Heart left ventricle (tissue), 16 donors: Measurements from ENCODE around the gene E2F3. TPM values are rescaled to one million over a fixed set of nuclear protein-coding genes. Genes with fewer than 3 reads are reported as not detected.

Experiments used
- ATAC-seq, 4 donors: fragments of 200-7000 bp; cut with Tn5 transposase; one replicate each; pipeline ENCODE4 v1.9.1; 2020 to 2022; ENCODE audit warnings: moderate library complexity in 4 of 4, mild to moderate bottlenecking in 3 of 4, moderate number of reproducible peaks in 1 of 4
- DNase-seq, 5 donors: peaks; one replicate each; pipeline ENCODE4 v3.0.0-alpha.2; 2020
- H3K27ac ChIP-seq, 12 donors: fragments of 200-600 bp; sonication (generic) in 4 of 12; one replicate each; pipeline versions ENCODE4 v1.5.0 to v1.8.0; 2016 to 2022; ENCODE audit warnings: mild to moderate bottlenecking in 2 of 12
- H3K27me3 ChIP-seq, 9 donors: fragments of 200-600 bp; sonication (generic) in 2 of 9; one replicate each; pipeline versions ENCODE4 v1.5.1 to v1.8.0; 2016 to 2022; ENCODE audit warnings: mild to moderate bottlenecking in 3 of 9
- H3K36me3 ChIP-seq, 9 donors: fragments of 200-600 bp; sonication (generic) in 2 of 9; one replicate each; pipeline versions ENCODE4 v1.5.0 to v1.8.0; 2018 to 2022; ENCODE audit warnings: mild to moderate bottlenecking in 2 of 9
- H3K4me1 ChIP-seq, 12 donors: fragments of 200-600 bp; sonication (generic) in 4 of 12; one replicate each; pipeline versions ENCODE4 v1.5.0 to v1.8.0; 2016 to 2022; ENCODE audit warnings: mild to moderate bottlenecking in 3 of 12
- H3K4me3 ChIP-seq, 12 donors: fragments of 200-600 bp; sonication (generic) in 4 of 12; one replicate each; pipeline versions ENCODE4 v1.5.0 to v1.8.0; 2017 to 2022; ENCODE audit warnings: mild to moderate bottlenecking in 9 of 12, moderate library complexity in 4 of 12
- H3K9me3 ChIP-seq, 12 donors: fragments of 200-600 bp; sonication (generic) in 4 of 12; one replicate each; pipeline versions ENCODE4 v1.5.0 to v1.8.0; 2016 to 2022; ENCODE audit warnings: mild to moderate bottlenecking in 1 of 12
- POLR2A ChIP-seq, 2 donors: fragments of 450-650 bp; IDR thresholded peaks; one replicate each; pipeline ENCODE4 v1.6.1; 2017; ENCODE audit warnings: antibody characterized with exemption in 2 of 2, mild to moderate bottlenecking in 2 of 2, moderate library complexity in 2 of 2
- WGBS, 4 donors: extraction: QIAGEN DNeasy Blood & Tissue Kit in 2 of 4; methylation state at CpG; one replicate each; pipeline versions ENCODE4 v1.1.5 to v1.1.7; 2013 to 2018; 5-methylcytosine and 5-hydroxymethylcytosine counted together
- intact Hi-C, 10 donors: fragments of 100-400 bp; cut with DNase I; formaldehyde crosslinking; loops; one replicate each; pipeline versions ENCODE4 v1.11.1 to v1.14.2; 2022
- polyA plus RNA-seq, 2 donors: library from polyadenylated mRNA; stranded (reverse); fragments of 200-250 nt; gene quantifications; one replicate each; pipeline ENCODE4 v1.2.3, GENCODE V29; 2013
- total RNA-seq, 9 donors: library from RNA; depleted of rRNA in 2 of 9; stranded (reverse); fragments of >200 nt in 2 of 9; fragmentation: NEBNext Ultra II Directional in 3 of 9; extraction: Animal tissue kit (Norgen Biotek cat#: 25700) in 3 of 9; gene quantifications; one replicate each; pipeline versions ENCODE4 v1.1.0 to v1.2.4, GENCODE V29; 2016 to 2023
- TF ChIP-seq, protein P1 (sequence below), 12 donors: fragments of 200-600 bp; sonication (generic) in 4 of 12; IDR thresholded peaks; one replicate each; pipeline versions ENCODE4 v1.5.0 to v1.8.0; 2018 to 2022; ENCODE audit warnings: antibody characterized with exemption in 12 of 12, mild to moderate bottlenecking in 5 of 12
- donor health status: ischemic (EF 13 %, LVEDD 7.1; RV severe dilation, severe dysfunction).
- donor health status: healthy with polysubstance abuse.
- donor health status: DM: no; HTN: yes; CAD: no.
- donor health status: DM: no; HTN: no; CAD: no.
- donor health status: ischemic (EF 25% LVEDD 6.9; RV normal size, moderate dysfunction).
- donor health status: ischemic (EF 25% LVEDD 5.7; RV mildly dilated, moderate dysfunction).
- donor health status: healthy.
- donor health status: DM: yes; HTN: yes; CAD: no.
- donor health status: ischemic (EF 35%, LVEDD 5.7; RV mildly dilated, moderate dysfunction).
- donor health status: nonischemic (EF 11% LVEDD 7.7; RV severe dilation, severe dysfunction).
- donor health status: DM: yes; HTN: yes; CAD: no.
- donor health status: PGD.
- donor health status: ischemic (EF 29% LVEDD 5.4; RV normal size, mild dysfunction).
- donor health status: nonischemic (EF 23%, LVEDD 6.1; RV moderate dilation, normal function).

The E2F3 gene
- total and polyA plus RNA-seq, 11 donors: 2.7 to 13.8 (median 6.7) TPM

DNA sequence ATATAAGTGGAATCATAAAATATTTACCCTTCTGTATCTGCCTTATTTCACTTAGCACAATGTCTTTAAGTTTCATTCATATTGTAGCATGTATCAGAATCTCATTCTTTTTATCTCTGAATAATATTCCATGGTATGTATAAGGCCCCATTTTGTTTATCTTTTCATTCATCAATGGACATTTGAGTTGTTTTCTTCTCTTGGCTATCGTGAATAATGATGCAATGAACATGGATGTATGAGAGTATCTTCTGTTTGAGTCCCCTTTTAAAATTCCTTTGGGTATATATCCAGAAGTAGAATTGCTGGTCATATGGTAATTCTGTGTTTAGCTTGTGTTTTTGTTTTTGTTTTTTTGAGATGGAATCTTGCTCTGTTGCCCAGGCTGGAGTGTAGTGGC lies 39.6 kb downstream of the E2F3 start:
- H3K9me3 ChIP-seq: no peaks in the 10 kb centered on the region
- H3K4me1 ChIP-seq: peaks cover 0 to 23% (median 2%) of the 10 kb centered on the region in 12 donors
- H3K36me3 ChIP-seq: peaks cover 0 to 4% (median 0%) of the 10 kb centered on the region in 9 donors
- 90 to 96% (median 94%) methylated on average over 1 of the region's 1 CpG for WGBS, 4 donors
- DNase-seq (no peak), ATAC-seq (no peak)
- intact Hi-C loops: no loop called here
- TF ChIP-seq POLR2A (IDR thresholded peaks at IDR 0.05): no peak
- TF ChIP-seq, protein P1, sequence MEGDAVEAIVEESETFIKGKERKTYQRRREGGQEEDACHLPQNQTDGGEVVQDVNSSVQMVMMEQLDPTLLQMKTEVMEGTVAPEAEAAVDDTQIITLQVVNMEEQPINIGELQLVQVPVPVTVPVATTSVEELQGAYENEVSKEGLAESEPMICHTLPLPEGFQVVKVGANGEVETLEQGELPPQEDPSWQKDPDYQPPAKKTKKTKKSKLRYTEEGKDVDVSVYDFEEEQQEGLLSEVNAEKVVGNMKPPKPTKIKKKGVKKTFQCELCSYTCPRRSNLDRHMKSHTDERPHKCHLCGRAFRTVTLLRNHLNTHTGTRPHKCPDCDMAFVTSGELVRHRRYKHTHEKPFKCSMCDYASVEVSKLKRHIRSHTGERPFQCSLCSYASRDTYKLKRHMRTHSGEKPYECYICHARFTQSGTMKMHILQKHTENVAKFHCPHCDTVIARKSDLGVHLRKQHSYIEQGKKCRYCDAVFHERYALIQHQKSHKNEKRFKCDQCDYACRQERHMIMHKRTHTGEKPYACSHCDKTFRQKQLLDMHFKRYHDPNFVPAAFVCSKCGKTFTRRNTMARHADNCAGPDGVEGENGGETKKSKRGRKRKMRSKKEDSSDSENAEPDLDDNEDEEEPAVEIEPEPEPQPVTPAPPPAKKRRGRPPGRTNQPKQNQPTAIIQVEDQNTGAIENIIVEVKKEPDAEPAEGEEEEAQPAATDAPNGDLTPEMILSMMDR (IDR thresholded peaks at IDR 0.05): no peak
- no peak overlapping the region for H3K27ac ChIP-seq
- H3K27me3 ChIP-seq: no peaks in the 10 kb centered on the region
- H3K4me3 ChIP-seq: no peak overlapping the region

GRCh38 chr6:20441921-20442320 lies 40.2 kb downstream of the E2F3 start:
- Histone ChIP-seq H3K4me1 (peaks cover 0 to 28% (median 3%) of the 10 kb centered on the region in 12 donors), H3K4me3 (no peak overlapping the region), H3K36me3 (peaks cover 0 to 4% (median 0%) of the 10 kb centered on the region in 9 donors), H3K9me3 (no peaks in the 10 kb centered on the region), H3K27ac (no peak overlapping the region), H3K27me3 (no peaks in the 10 kb centered on the region)
- ATAC-seq (no peak), DNase-seq (no peak)
- no peak for TF ChIP-seq POLR2A (IDR thresholded peaks at IDR 0.05)
- TF ChIP-seq, protein P1 (IDR thresholded peaks at IDR 0.05): no peak
- intact Hi-C loops: no loop called here
- 81 to 95% (median 89%) methylated on average over 7 of the region's 7 CpGs for WGBS, 4 donors

DNA sequence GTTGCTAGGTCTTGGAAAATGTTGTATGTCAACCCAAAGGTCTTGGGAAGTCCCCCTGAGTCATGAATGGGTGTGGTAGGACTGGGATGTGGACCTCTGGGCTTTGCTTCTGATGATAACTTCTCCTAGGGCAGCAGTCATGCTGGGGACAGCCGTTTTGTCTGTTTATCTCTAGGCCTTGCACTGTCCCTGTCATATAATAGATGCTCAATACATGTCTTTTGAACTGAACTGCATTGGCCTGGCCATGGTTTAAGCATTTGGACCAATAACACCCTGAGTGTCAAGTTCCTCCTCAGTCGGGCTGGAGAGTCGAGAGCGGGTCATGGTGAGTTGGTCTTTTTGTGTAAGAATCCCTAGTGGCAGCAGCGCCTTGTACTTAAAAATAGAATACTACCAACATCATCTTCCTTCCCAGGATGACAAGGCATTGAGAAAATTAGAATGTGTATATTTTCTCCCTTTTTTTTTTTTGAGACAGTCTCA lies 43.1 kb downstream of the E2F3 start:
- intact Hi-C loops: no loop called here
- 74 to 85% (median 80%) methylated on average over 5 of the region's 5 CpGs for WGBS, 4 donors
- ATAC-seq (no peak), DNase-seq (no peak)
- Histone ChIP-seq H3K36me3 (no peaks in the 10 kb centered on the region), H3K27me3 (no peaks in the 10 kb centered on the region), H3K4me3 (no peak overlapping the region), H3K4me1 (peaks cover 0 to 28% (median 5%) of the 10 kb centered on the region in 12 donors), H3K27ac (no peak overlapping the region), H3K9me3 (no peaks in the 10 kb centered on the region)
- TF ChIP-seq POLR2A (IDR thresholded peaks at IDR 0.05): no peak
- TF ChIP-seq, protein P1 (IDR thresholded peaks at IDR 0.05): no peak

- no peaks in the 10 kb centered on the region for H3K36me3 ChIP-seq
- intact Hi-C loops: no loop called here
- peaks cover 0 to 7% (median 0%) of the 10 kb centered on the region in 12 donors for H3K9me3 ChIP-seq
- WGBS, 4 donors: 48 to 65% (median 61%) methylated on average over 3 of the region's 3 CpGs
- no peaks in the 10 kb centered on the region for H3K27me3 ChIP-seq
- peaks cover 0 to 29% (median 5%) of the 10 kb centered on the region in 12 donors for H3K4me1 ChIP-seq
- no peak overlapping the region for H3K27ac ChIP-seq
- no peak overlapping the region for H3K4me3 ChIP-seq
- no peak for TF ChIP-seq POLR2A (IDR thresholded peaks at IDR 0.05)
- TF ChIP-seq, protein P1 (IDR thresholded peaks at IDR 0.05): no peak
- peak in 1 of 4 donors; percentile 47 for ATAC-seq
- peak in 1 of 5 donors; percentile 36 for DNase-seq
Measured at GRCh38 chr6:20447157-20447556, 45.5 kb downstream of the E2F3 start.
